Fibroblast of lung (primary cell): ENCODE results near the gene ATP13A5.

ENCODE experiments used
- EZH2 ChIP-seq: IDR thresholded peaks from 2 replicates; pipeline ENCODE4 v1.5.1; 2012; ENCODE audit warnings: low read length, control low read depth, mild to moderate bottlenecking; ENCODE audit errors: missing control alignments
- TF ChIP-seq, protein P1 (sequence below), 2 donors: IDR thresholded peaks in 1 of 2; conservative IDR thresholded peaks in 1 of 2; 1 replicate in 1 of 2; 2 replicates in 1 of 2; pipeline ENCODE4 v1.5.1; 2011 to 2012; ENCODE audit warnings: low read length in 2 of 2, control low read depth in 1 of 2, inconsistent platforms in 1 of 2, low read depth in 1 of 2, mild to moderate bottlenecking in 1 of 2

DNA sequence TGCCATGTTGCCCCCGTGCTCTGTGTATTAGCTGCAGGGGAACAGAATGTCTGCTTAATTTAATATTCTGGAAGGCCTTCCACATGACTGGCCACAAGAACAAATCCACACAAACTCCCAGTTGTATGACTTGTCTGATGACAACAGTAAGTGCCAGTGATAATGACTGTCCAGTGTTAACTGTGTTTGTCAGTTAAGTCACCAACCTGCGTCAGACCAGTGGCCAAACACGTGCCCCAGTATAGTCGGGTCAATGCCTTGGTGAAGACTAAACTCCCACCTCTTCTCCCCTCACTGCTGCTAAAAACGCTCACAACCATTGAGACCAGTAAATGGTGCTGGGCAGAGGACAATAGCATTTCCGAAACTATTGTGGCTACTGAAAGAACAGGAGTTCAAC is 9.8 kb upstream of the ATP13A5 start:
- TF ChIP-seq, protein P1, sequence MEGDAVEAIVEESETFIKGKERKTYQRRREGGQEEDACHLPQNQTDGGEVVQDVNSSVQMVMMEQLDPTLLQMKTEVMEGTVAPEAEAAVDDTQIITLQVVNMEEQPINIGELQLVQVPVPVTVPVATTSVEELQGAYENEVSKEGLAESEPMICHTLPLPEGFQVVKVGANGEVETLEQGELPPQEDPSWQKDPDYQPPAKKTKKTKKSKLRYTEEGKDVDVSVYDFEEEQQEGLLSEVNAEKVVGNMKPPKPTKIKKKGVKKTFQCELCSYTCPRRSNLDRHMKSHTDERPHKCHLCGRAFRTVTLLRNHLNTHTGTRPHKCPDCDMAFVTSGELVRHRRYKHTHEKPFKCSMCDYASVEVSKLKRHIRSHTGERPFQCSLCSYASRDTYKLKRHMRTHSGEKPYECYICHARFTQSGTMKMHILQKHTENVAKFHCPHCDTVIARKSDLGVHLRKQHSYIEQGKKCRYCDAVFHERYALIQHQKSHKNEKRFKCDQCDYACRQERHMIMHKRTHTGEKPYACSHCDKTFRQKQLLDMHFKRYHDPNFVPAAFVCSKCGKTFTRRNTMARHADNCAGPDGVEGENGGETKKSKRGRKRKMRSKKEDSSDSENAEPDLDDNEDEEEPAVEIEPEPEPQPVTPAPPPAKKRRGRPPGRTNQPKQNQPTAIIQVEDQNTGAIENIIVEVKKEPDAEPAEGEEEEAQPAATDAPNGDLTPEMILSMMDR (conservative IDR thresholded peaks at IDR 0.05 in 1 of 2, IDR thresholded peaks at IDR 0.05 in 1 of 2; ENCODE audit: low read depth in 1 of 2, low read length in 2 of 2): no peak
- no peak for TF ChIP-seq EZH2
